ENCODE results near the gene CBX2. TPM values are rescaled to one million over a fixed set of nuclear protein-coding genes. Genes with fewer than 3 reads are reported as not detected.

Gene CBX2
- total RNA-seq, 2 experiments from 2014 or later, result 2.5 to 3.1 TPM

GRCh38 chr17:79833110-79833450 is 55.1 kb downstream of the CBX2 start:
- Mint-ChIP-seq H3K4me3 (no peak overlapping the region), H3K9me3 (no peaks in the 10 kb centered on the region), H3K27me3 (no peaks in the 10 kb centered on the region), H3K27ac (no peak overlapping the region), H3K36me3 (peaks cover 9% of the 10 kb centered on the region), H3K4me1 (ENCODE audit: low read depth) (peaks cover 25% of the 10 kb centered on the region)
- POLR2A ChIA-PET, result no interaction called here
- intact Hi-C loops (cut with micrococcal nuclease), result no loop called here
- no peak for DNase-seq
- CTCF ChIA-PET, result interaction anchor here (0.6 to 1.6 kb wide), 5 partner anchors 11 to 58 kb away, joined by 3 to 5 read pairs (median 3); partner anchors contain the start of gene CBX8

- ChIA-PET POLR2A (no interaction called here), CTCF (interaction anchor here (0.7 to 1.7 kb wide), 7 partner anchors 12 to 47 kb away, joined by 3 to 9 read pairs (median 3); partner anchors contain the start of gene CBX8)
- no peak for DNase-seq
- Mint-ChIP-seq H3K27ac (no peak overlapping the region), H3K27me3 (no peaks in the 10 kb centered on the region), H3K4me3 (no peak overlapping the region), H3K9me3 (no peaks in the 10 kb centered on the region), H3K36me3 (peaks cover 9% of the 10 kb centered on the region), H3K4me1 (ENCODE audit: low read depth) (peaks cover 28% of the 10 kb centered on the region)
- intact Hi-C loops (cut with micrococcal nuclease), result no loop called here
Observed at GRCh38 chr17:79833744-79834564, 56.0 kb downstream of the CBX2 start.

GRCh38 chr17:79834565-79835469 is 56.9 kb downstream of the CBX2 start:
- Mint-ChIP-seq H3K27ac (no peak overlapping the region), H3K27me3 (peaks cover under 1% of the 10 kb centered on the region), H3K4me3 (no peak overlapping the region), H3K36me3 (peaks cover 9% of the 10 kb centered on the region), H3K4me1 (ENCODE audit: low read depth) (peaks cover 28% of the 10 kb centered on the region), H3K9me3 (no peaks in the 10 kb centered on the region)
- CTCF ChIA-PET, result interaction anchor here (0.5 to 3.3 kb wide), 20 partner anchors 9 to 1459 kb away, joined by 3 to 24 read pairs (median 5); partner anchors contain the start of gene CBX8
- intact Hi-C loops (cut with micrococcal nuclease), result loop anchor here (5.0 kb wide), 1 partner anchor 88 kb away; no protein-coding TSS in a partner anchor
- POLR2A ChIA-PET, result no interaction called here
- peak; percentile 62 for DNase-seq

- Mint-ChIP-seq H3K4me1 (ENCODE audit: low read depth) (peaks cover 34% of the 10 kb centered on the region), H3K36me3 (peaks cover 9% of the 10 kb centered on the region), H3K27ac (no peak overlapping the region), H3K4me3 (no peak overlapping the region), H3K27me3 (peaks cover 6% of the 10 kb centered on the region), H3K9me3 (no peaks in the 10 kb centered on the region)
- ChIA-PET CTCF (interaction anchor here (0.5 to 3.3 kb wide), 19 partner anchors 9 to 1459 kb away, joined by 3 to 24 read pairs (median 5); partner anchors contain the start of gene CBX8), POLR2A (no interaction called here)
- intact Hi-C loops (cut with micrococcal nuclease), result loop anchor here (5.0 kb wide), 1 partner anchor 88 kb away; no protein-coding TSS in a partner anchor
- DNase-seq, result no peak
Observed at GRCh38 chr17:79835470-79835899, 57.5 kb downstream of the CBX2 start.

DNA sequence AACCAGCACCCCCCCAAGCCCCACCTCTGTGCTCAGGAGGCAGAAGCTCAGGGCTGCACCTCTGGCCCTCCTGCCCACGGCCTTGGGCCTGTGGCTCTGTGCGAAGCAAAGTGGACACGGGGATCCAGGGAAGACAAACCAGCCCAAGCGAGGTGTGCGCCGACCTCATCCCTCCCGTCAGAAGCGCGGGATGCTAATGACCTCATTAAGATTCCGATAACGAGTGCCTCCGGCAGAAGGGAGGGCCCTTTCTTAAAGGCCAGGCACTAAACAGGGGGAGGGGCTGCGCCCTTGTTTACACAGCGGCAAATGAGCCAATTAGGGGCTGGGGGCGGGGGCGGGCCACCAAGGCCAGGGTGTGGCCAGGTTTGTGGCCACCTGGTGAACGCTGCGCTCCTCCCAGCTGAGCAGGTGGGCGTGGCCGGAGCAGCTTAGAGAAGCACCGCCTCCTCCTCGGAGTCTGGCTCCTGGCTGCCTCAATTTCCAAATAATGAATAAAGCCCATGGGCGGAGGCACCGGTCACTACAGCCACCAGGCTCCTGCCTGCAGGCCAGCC is 58.1 kb downstream of the CBX2 start:
- no peak for DNase-seq
- intact Hi-C loops (cut with micrococcal nuclease), result loop anchor here (5.0 kb wide), 1 partner anchor 89 kb away; no protein-coding TSS in a partner anchor
- Mint-ChIP-seq H3K9me3 (no peaks in the 10 kb centered on the region), H3K4me1 (ENCODE audit: low read depth) (peaks cover 36% of the 10 kb centered on the region), H3K4me3 (no peak overlapping the region), H3K36me3 (peaks cover 9% of the 10 kb centered on the region), H3K27ac (no peak overlapping the region), H3K27me3 (peaks cover 11% of the 10 kb centered on the region)
- CTCF ChIA-PET, result interaction anchor here (0.9 to 3.3 kb wide), 14 partner anchors 8 to 161 kb away, joined by 3 to 24 read pairs (median 4); partner anchors contain the start of gene CBX8
- POLR2A ChIA-PET, result interaction anchor here (1.2 kb wide), 1 partner anchor 31 kb away, joined by 5 read pairs; no protein-coding TSS in a partner anchor

DNA sequence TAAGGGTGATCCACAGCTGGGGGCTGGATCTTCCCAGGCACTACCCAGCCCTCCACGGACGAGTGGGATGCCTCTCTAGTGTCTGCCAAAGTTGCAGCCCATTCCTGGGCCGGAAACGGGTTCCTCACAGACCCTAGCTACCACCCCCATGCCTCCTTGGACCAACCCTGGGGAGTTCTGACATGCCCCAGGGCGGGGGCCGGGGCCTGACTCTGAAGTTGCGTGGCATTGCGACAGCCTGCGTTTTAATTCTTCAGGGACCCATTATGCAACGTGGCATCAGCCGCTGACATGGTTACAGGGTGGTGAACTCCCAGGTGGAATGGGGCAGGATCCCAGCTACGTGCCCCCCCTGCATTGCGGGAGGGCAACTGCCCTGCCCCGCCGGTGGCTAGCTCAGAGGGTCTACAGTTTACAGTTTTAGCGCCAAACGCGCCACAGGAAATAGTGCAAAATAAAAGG is 58.6 kb downstream of the CBX2 start:
- no peak overlapping the region for H3K4me3 Mint-ChIP-seq
- H3K36me3 Mint-ChIP-seq, result peaks cover 9% of the 10 kb centered on the region
- DNase-seq, result no peak
- ChIA-PET CTCF (interaction anchor here (0.9 to 3.3 kb wide), 12 partner anchors 9 to 265 kb away, joined by 3 to 24 read pairs (median 3); partner anchors contain the start of genes CBX8 and GAA), POLR2A (interaction anchor here (1.0 to 1.2 kb wide), 2 partner anchors 32 to 40 kb away, joined by 3 to 5 read pairs; partner anchors contain the start of gene CBX8)
- peaks cover 36% of the 10 kb centered on the region for H3K4me1 Mint-ChIP-seq (ENCODE audit: low read depth)
- H3K9me3 Mint-ChIP-seq, result no peaks in the 10 kb centered on the region
- H3K27ac Mint-ChIP-seq, result no peak overlapping the region
- intact Hi-C loops (cut with micrococcal nuclease), result loop anchor here (5.0 kb wide), 1 partner anchor 89 kb away; no protein-coding TSS in a partner anchor
- H3K27me3 Mint-ChIP-seq, result peaks cover 16% of the 10 kb centered on the region

- DNase-seq, result peak; percentile 81
- ChIA-PET CTCF (interaction anchor here (0.7 to 3.3 kb wide), 13 partner anchors 9 to 831 kb away, joined by 3 to 24 read pairs (median 3); partner anchors contain the start of genes CBX8 and GAA), POLR2A (interaction anchor here (0.6 to 1.2 kb wide), 3 partner anchors 32 to 1058 kb away, joined by 3 to 5 read pairs (median 3); partner anchors contain the start of gene CBX8)
- Mint-ChIP-seq H3K36me3 (peaks cover 9% of the 10 kb centered on the region), H3K27me3 (peaks cover 19% of the 10 kb centered on the region), H3K4me3 (peak overlapping the region; percentile 85), H3K9me3 (no peaks in the 10 kb centered on the region), H3K4me1 (ENCODE audit: low read depth) (peaks cover 39% of the 10 kb centered on the region), H3K27ac (no peak overlapping the region)
- intact Hi-C loops (cut with micrococcal nuclease), result loop anchor here (5.0 kb wide), 1 partner anchor 90 kb away; no protein-coding TSS in a partner anchor
Observed at GRCh38 chr17:79836972-79837887, 59.3 kb downstream of the CBX2 start.

Other genes with a start within 250 kb of the CBX2 start
- not detected for gene RBFOX3, start 167.1 kb upstream of the CBX2 start, total RNA-seq
- gene ENPP7, start 47.2 kb upstream of the CBX2 start, total RNA-seq, result under 1 TPM in 1 of 2 experiments, not detected in 1; 0.10 TPM
- 1 to 10 TPM; 4.5 to 4.6 TPM for gene CBX8, start 18.9 kb downstream of the CBX2 start, total RNA-seq
- gene CBX4, start 61.3 kb downstream of the CBX2 start, total RNA-seq, result 10 to 100 TPM; 14.0 to 14.2 TPM

Data from activated CD4-positive, alpha-beta memory T cell treated with anti-CD3 and anti-CD28 coated beads for 36 hours (primary cell).